GM18517 (cell line): ENCODE measurements around the gene DENND4A.
"Not testable (repeated sequence)": the region's sequence is repeated elsewhere in the genome, so short reads cannot be mapped to it uniquely, and the experiment has no call there.

Source experiments
- ATAC-seq: cut with Tn5 transposase; IDR thresholded peaks from one replicate; pipeline ENCODE4 v1.9.1; 2021; ENCODE audit warnings: mild to moderate bottlenecking, moderate library complexity; ENCODE audit not compliant: unreplicated experiment

Gene DENND4A

DNA sequence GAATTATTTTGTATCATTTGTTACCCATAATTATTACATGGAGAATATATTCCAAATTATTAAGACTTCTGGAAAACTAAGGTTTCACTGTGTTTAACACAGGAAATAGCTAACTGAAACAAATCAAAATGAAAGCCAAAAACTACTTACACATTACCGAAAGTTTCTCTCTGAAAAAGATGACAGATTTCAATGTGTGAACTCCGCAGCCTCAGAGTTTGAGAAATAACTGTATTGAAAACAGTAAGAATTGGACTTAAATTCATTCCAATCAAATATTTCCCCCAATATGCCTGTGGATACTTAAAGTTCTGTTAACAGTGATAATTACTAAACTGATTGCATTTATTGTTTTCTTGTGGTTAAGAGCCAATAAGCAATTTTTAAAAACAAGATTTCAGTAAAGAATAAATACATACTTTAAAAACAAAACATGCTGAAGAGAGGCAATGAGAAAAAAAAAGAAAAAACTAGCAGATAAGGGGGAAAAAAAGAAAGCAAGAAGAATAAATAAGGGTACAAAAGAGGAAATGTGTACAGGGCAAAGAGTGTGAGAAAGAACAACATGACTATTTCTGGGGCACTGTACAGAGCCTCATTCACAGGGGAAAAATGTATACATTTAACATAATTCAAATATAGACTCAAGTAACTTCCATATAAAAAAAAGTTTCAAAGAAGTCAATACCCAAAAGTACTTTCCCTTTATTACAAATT is 30.7 kb downstream of the DENND4A start:
- no peak for ATAC-seq

DNA sequence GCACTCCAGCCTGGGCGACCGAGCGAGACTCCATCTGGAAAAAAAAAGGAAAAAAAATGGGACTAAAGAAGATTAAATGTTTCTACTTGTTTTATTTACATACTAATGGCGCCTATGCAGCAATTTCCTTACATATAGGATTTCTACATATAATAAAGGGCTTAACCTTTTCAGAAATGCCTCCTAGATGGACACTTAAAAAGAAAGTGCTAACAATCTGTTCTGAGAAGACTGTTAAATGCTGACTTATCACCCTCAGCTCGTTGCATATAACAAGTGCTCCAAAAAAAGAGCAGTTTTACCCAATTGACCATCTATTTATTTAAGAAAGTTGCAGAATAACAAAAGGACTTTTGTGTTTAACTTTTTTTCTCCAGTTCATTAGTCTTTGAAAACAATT is 32.7 kb downstream of the DENND4A start:
- no peak for ATAC-seq

DNA sequence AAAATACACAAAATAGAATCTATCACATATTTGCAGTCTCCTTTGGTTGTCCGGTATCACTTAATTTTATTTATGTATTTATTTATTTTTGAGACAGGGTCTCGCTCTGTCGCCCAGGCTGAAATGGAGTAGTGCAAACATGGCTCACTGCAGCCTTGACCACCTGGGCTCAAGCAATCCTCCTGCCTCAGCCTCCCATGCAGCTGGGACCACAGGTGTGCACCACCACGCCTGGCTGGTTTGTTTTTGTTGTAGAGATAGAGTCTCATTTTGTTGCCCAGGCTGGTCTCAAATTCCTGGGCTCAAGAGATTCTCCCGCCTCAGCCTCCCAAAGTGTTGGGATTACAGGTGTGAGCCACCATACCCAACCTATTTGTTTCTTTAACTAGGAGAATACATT is 33.9 kb downstream of the DENND4A start:
- no peak for ATAC-seq

DNA sequence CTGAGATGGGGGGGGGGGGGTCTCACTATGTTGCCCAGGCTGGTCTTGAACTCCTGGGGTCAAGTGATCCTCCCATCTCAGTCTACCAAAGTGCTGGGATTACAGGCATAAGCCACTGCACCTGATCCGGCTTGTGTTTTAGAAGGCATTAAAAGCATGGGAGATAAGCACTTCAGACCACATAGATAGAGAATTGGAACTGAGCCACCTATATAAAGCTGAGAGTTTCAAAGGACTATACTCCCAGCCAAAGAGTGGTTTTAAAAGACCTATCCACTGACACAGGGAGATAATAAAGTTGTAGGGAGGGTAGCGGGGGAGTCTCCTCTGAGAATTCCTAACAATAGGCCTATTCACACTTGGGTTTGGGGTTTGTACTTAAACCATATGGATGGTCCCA is 34.8 kb downstream of the DENND4A start:
- no peak for ATAC-seq

DNA sequence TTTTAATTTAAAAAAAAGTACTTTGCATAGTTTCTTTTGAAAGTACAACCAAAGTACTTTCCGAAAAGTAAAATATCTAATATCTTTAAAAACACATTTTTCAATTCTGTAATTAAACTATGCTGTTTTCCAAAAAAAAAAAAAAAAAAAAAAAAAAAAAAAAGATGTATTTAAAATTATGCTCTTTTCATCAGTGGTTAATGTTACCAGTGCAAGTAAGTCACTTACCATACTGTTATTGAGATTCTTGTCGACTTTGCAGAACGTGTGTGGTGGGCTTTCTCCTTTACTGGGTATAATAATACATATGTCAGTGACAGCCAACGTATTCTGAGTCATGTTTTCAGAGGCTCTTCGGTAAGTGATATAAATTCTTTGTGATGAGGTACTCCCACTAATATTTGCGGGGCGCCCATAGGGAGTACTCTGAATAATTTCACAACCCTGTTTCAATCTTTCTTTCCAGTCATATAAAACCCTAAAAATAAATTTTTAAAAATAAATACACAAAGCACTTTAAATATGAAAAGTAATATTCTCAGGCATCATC is 39.9 kb downstream of the DENND4A start:
- ATAC-seq = no peak

DNA sequence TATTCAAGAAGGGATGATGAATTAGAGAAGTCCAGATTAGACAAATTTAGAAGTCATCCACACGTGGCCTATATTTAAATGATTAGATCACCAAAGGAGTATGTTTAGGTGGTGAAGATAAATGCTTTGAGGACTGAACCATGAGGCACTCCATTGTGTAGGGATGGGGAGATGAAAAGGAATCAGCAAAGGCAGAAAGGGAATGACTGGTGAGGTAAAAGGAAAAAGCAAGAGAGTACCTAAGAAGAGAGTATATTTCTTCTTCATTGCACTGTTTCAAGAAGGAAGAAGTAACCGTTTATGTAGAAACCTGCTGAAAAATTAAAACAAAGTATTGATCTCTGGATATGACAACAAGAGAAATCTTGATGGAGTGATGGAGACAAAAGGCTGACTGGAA is 40.7 kb downstream of the DENND4A start:
- no peak for ATAC-seq

DNA sequence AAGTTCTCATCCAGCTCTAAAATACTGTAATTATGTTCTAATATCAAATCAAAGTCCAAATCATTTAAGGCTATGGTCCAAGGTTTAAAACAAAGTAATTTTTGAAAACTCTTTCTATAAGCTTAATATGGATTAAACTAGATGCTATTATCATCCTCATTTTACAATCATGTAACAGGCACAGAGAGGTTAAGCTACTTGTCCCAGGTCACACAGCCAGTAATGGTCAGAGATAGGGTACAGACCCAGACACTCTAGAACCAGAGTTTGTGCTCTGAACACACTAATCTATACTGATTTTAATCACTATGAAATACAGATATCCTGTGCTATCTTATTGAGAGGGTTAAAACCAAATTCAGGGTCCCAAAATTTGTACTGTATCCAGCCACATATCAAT is 44.8 kb downstream of the DENND4A start:
- no peak for ATAC-seq

DNA sequence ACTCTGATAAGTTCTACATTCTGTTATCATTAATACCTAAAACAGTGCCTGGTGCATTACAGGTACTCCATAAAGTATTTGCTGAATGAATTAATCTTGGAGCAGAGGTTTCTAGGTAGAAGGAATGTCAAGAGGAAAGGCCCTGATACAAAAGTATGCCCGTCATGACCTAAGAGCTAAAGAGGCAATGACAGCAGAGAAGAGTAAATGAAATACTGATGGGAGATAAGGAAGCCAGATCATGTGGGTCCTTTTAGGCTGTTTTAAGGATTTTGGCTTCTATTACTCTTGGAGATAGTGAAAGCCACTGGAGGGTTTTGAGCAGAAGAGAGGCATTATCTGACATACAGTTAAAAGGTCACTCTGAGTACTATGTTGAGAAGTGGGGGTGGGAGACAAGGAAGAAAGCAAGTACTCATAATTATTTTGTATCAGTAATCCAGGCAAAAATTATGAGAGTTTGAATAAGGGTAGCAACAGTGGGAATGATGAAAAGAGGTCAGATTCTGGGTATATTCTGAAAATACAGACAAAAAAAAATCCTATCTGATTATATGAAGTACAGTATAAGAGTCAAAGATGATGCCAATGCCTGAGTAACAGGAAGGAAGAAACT is 48.3 kb downstream of the DENND4A start:
- no peak for ATAC-seq

DNA sequence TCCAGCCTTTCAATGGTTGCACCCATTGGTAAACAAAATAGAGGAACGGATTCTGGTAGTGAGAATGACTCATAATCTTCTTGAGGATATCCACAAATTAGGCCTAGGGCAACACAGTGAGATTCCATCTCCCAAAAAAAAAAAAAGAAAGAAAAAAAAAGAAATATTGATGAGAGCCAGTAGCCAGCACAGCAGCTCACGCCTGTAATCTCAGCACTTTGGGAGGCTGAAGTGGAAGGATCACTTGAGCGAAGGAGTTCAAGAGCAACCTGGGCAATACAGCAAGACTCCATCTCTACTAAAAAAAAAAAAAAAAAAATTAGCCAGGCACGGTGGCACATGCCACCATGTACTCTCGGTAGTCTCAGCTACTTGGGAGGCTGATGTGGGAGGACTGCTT is 51.9 kb downstream of the DENND4A start:
- no peak for ATAC-seq

DNA sequence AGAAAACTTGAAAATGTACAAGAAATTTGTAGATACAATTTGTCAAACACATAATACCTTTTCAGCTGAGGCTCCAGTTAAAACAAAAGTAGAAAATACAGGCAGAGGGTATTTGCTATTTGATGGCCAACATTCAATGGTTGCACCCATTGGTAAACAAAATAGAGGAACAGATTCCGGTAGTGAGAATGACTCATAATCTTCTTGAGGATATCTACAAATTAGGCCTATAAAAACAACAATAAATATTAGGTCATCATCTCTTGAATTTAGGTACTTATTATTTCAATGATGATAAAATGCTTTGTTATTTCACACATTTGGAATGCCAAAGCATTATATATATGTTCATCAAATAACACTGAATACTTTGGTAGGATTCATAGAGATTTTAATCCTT is 53.4 kb downstream of the DENND4A start:
- no peak for ATAC-seq

DNA sequence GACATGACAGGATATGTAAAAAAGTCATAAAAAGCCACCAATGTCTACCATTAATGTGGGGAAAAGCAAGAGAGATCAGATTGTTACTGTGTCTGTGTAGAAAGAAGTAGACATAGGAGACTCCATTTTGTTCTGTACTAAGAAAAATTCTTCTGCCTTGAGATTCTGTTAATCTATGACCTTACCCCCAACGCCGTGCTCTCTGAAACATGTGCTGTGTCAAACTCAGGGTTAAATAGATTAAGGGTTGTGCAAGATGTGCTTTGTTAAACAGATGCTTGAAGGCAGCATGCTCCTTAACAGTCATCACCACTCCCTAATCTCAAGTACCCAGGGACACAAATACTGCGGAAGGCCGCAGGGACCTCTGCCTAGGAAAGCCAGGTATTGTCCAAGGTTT is 58.5 kb downstream of the DENND4A start:
- not testable (repeated sequence) for ATAC-seq

DNA sequence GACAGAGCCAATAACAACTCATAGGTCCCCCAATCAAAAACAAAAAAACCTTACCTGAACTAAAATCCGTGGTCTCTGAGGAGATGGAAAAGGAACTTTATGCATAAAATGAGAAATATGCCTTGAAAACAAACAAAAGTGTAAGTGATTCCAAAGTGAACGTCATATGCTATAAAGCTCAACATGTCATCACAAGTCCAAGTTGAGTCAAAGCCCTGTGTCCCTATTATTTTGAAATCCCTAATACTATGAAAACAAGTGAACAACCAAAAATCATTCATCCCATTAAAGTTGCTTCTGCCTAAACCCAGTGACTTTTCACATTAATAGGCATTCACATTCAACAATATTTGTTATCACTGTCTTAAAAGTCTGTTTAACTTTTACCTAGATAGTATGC is 59.4 kb downstream of the DENND4A start:
- no peak for ATAC-seq

DNA sequence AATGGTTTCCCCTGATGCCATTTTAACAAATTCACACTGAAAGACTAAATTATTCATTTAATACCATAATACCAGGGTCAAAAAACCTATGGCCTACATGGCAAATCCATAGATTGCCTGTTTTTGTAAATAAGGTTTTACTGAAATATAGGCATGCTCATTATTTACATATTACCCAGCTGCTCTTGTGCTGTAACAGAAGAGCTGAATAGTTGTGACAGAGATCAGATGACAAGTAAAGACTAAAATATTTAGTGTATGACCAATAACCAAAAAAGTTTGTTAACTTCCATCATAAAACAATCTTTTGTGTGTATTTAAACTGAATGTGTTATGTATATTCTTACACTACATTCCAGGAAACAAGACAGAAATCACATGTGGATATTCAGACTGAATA is 60.2 kb downstream of the DENND4A start:
- no peak for ATAC-seq

DNA sequence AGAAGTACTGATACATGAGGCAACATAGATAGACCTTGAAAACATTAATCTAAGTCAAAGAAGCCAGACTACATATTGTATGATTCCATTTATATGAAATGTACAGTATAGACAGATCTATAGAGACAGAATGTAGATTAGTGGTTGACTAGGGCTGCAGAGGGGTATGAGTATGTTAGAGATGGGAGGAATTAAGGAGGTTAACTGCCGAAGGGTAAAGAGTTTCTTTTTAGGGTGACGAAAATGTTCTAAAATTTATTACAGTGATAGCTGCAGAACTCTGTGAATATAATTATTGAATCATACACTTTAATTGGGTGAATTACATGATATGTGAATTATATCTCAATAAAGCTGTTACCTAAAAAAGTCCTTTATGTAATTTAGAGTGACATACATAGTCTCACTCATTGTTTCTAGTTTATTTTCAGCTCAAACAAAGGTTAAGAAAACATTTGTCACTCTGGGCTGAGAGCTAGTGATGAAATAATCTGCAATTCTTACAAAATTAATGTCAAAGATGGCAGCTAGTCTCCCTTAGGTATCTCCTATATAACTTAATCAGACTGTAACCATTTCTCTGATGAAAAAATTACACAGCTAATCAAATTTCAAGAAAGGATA is 61.4 kb downstream of the DENND4A start:
- no peak for ATAC-seq

DNA sequence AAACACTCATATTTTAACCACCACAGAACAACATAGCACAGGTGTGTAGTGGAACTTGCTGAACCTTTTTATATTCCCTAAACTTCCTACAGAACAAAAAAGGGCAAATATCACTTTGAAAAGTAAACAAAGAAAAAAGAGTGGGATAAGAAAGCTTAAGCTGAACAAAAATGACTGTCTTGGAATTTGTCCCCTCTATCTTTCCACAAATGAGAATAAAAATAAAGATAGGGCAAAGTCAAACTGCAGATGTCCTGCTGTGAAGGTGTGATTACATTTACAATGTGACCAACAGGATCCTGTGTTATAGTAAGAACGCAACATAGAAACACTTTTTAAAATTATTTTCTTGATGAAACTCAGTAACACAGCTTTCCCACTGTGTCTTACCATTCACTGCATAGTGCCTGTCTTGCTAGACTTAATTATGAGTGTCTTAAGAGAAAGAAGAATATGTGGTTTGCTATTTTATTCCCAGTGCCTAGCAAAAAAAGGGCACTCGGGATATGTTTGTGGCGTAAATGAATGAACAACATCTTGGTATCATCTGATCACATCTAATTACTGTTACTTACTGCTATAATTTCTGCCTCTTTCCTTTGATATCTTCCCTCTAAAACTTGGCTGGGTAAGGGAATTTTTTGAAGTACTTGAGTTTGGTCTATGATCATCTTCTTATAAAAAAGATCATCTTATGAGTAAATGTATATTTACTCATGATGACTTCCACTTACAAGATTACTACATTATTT is 67.5 kb downstream of the DENND4A start:
- ATAC-seq = no peak

DNA sequence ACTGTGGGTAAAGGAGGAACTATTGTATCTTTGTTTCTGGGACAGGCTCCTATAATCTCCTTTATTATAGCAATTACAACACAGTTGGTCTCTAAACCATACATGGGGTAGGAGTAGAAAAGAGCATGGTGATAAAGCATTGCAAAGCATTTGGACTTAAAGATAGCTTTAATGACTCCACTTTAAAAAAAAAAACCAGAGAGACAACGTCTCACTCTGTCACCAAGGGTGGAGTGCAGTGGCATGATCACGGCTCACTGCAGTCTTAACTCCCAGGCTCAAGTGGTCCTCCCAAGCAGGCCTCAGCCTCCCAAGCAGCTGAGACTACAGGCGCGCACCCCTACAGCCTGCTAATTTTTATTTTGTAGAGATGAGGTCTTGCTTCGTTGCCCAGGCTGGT is 68.2 kb downstream of the DENND4A start:
- ATAC-seq = no peak

DNA sequence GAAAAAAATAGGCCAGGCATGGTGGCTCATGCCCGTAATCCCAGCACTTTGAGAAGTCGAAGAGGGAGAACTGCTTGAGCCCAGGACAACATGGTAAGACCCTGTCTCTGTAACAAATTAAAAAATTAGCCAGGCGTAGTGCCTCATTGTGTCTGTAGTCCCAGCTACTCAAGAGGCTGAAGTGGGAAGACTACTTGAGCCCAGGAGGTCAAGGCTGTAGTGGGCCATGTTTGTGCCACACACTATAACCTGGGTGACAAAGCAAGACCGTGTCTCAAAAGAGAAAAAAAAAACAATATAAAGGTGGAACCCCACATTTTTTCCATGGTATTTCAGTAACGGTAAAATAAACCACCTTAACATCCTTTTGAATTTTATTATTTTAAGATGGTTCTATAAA is 69.9 kb downstream of the DENND4A start:
- ATAC-seq = no peak

DNA sequence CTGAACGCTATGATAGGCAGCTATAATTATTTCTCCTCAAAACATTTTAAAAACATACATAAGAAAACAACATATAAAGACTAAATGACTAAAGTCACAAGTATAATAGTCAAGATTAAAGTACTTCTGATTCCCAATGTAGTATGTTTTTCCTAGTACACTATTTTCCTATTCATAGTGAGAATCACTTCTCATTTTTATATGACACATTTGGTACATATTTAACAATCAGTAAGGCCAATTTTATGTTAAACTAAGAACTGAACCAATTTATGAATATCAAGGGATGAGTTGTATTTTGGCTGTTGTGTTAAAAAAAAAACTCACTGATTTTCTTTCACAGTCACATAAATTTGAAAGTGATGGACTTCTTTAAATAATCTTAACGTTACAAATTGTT is 79.7 kb downstream of the DENND4A start:
- no peak for ATAC-seq

DNA sequence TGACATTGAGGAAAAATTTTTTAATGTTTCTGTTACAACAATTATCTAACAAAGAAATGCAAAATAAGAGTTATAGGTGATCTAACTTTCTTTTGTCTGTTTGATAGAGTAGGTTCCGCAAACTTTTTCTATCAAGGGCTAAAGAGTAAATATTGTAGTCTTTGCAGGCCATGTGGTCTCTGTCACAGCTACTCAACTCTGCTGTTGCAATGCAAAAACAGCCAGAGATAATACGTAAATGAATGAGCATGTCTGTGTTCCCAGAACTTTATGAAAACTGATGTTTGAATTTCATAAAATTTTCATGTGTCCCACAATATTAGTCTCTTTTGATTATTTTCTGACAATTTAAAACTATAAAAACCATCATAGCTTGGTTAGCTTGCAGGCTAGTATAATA is 97.0 kb downstream of the DENND4A start:
- ATAC-seq = no peak

DNA sequence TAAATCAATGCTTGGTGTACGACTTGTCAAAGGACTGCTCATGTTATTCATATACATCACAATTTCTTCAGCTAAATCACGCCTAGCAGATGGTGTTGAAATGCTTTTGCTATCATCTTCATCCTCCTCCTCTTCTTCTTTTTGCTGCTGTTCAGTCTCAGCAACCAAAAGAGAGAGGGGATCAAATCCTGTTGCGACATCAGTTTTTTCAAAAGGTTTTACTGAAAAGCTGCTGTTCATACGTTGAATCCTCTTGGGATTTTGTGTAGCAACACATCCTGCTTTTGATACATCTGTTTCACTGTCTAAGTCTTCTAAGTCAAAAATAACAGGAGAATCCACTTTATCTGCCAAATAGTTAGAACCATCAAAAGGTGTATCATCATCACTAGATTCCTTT is 101.3 kb downstream of the DENND4A start:
- no peak for ATAC-seq

DNA sequence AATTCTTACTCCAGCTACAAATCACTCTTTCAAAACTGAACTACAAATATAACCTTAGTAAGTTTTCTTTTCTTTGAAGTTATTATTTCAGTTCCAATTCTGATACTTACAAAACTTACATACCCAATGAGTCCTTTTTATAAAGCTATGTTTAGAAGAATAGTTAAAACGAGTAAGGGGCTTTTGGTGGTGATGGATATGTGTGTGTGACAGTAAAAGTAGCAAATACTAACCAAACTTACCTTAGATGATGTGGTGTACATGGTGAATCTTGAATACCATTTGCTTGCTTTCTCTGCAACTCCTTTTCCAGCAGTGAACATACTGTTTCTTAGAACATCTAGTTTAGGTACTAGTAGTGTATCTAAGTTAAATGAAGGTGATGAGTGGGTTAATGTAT is 101.9 kb downstream of the DENND4A start:
- ATAC-seq = no peak

DNA sequence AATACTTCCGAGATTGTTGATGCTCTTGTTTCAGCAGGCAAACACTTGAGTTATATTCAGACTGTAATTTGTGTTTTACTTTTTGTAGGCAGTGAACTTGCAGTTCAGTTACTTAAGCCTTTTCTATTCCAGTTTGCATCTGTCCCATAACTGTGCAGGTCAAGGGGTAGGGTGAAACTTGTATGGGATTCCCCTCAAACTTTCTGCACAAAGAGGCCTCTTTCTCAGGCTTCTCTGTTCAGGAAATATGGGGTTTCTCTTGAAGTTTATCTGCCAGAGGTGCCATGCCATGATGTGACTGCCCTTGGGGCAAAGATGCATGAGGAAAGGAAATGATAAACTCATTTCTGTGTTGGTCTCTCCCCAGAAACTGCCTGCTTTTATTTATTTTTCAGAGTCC is 103.6 kb downstream of the DENND4A start:
- ATAC-seq = no peak
